ENCODE data around the gene ELAVL3.

GRCh38 chr19:11435833-11436313 is 45.0 kb downstream of the ELAVL3 start:
- TF ChIP-seq CTCF (IDR thresholded peaks at IDR 0.05; ENCODE audit: extremely low read depth in 1 of 2, insufficient read depth in 1 of 2, low read depth in 1 of 2, low read length in 2 of 2) (no peak), POLR2AphosphoS5 (IDR thresholded peaks at IDR 0.05; ENCODE audit: insufficient read depth, low read depth, low read length) (no peak), EZH2 (IDR thresholded peaks at IDR 0.05; ENCODE audit: borderline replicate concordance, low read depth, low read length, severe bottlenecking) (no peak)

Measured in endothelial cell of umbilical vein (primary cell).